Colon (tissue), 2 donors: ENCODE data around the gene KRT76.

Source experiments
- FAIRE-seq: peaks from 2 replicates; lab custom pipeline; 2012; peaks lifted over from hg19 to GRCh38; lab: Jason Lieb, UNC
- donor health status: control.
- donor health status: control.

The KRT76 gene

GRCh38 chr12:52730383-52730782 lies 46.8 kb downstream of the KRT76 start:
- no peak for FAIRE-seq

DNA sequence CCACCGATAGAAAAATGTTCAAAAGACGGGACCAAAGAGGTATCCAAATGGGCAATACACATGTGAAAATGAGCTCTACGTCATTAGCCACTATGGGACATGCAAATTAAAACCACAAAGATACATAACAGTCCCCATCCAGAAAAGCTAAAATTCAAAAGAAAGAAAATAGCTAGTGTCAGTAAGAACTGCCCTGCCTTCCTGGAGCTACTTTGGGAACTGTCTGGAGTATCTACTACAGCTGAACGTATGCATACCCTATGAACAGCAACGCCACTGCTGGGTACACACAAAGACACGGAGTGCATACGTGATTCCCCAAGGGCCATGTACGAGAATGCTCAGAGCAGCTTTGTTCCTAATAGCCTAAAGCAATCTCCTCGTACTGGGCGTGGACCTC lies 48.0 kb downstream of the KRT76 start:
- FAIRE-seq: no peak

DNA sequence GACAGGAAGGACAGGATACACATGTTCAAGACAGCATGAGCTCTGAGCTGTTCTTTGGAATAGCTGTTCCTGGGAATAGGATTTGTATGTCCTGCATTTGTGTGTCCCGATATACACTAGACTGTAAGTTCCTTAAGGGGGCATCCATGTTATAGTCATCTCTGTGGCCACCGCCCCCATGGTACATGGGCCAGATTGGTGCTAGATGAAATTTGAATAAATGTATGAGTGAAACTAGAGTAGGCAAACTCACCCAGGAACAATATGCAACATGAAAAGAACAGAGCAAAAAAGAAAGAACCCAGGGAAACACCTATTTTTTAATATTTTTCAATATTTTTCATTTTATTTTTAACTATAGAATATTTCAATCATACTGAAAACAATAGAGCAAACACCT lies 48.8 kb downstream of the KRT76 start:
- FAIRE-seq: no peak

DNA sequence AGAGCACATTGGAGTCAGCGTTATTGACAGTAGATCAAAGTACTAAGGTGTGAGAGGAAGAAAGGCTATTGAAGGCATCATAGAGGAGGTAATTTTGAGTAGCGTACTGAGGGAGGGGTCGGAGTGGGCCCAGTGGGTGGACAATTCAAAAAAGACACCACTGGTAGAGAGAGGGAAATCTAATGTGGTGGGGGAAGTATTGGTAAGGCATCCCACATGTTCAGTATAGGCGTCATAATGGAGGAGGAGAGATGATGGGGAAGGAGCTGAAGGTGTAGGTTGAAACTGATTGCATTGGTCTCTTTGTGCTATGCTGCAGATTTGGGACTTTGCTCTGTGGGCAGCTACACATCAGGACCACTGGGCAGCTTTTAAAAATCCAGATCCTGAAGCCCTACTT lies 50.1 kb downstream of the KRT76 start:
- no peak for FAIRE-seq

DNA sequence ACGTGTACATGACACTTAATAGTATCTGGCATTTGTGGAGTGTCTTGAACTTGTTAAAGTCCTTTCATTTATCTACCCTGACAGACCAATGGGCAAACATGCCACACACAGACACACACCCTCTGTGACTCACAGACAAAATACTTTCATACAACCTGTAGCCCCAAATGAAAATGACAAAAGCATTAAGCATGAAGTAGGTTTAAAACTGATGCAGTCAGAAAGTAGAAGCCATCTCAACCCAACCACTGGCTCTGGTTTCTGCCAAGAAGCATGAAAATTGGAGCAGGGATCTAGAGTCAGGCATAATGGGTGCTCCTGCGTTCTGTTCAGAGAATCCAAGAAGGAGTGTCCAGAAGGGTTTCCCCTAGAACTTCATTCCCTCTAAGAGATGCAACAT lies 50.7 kb downstream of the KRT76 start:
- no peak for FAIRE-seq

GRCh38 chr12:52724384-52724783 lies 52.8 kb downstream of the KRT76 start:
- FAIRE-seq: no peak

DNA sequence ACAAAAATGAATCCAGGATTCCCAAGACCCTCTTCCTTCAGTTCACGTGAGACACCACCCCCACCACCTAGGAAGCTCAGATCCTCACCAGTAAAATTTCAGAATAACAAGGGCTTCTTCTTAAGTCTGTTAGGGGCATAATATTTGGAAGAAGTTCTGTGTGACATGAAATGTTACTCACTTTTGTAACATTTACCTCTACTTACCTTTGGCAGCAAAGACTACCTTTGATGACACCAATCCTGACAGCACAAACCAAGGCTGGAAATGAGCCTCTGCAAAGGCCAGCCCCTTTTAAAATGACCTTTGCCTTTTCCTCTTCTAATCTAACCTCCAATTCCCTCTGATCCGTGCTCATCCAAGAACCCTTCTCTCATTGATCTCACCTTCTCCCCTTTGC lies 54.5 kb downstream of the KRT76 start:
- no peak for FAIRE-seq

- no peak for FAIRE-seq
Observed at GRCh38 chr12:52721838-52722470, 55.2 kb downstream of the KRT76 start.

GRCh38 chr12:52720365-52720886 lies 56.7 kb downstream of the KRT76 start:
- FAIRE-seq: no peak
